MM.1S (cell line): Measurements from ENCODE around the gene ABCA9.

Experiments
- DNase-seq: peaks from one replicate; pipeline ENCODE4 v3.0.0-alpha.2; 2015
- H2AFZ ChIP-seq: fragments of 300-600 bp; sonication (generic); 2 replicates; pipeline ENCODE4 v1.6.0; 2016; ENCODE audit warnings: antibody characterized with exemption, low read length
- H3F3A ChIP-seq: fragments of 300-600 bp; sonication (generic); 2 replicates; pipeline ENCODE4 v1.6.1; 2016; ENCODE audit warnings: mild to moderate bottlenecking, antibody characterized with exemption, low read length, moderate library complexity, mixed read lengths; ENCODE audit not compliant: insufficient read depth
- H3K27ac ChIP-seq: fragments of 300-600 bp; sonication (generic); 2 replicates; pipeline ENCODE4 v1.5.1; 2016; ENCODE audit warnings: mild to moderate bottlenecking, low read length
- H3K27me3 ChIP-seq: fragments of 300-600 bp; sonication (generic); replicated peaks from 2 replicates; pipeline ENCODE4 v1.6.0; 2016; ENCODE audit warnings: low read length; ENCODE audit not compliant: insufficient read depth
- H3K36me3 ChIP-seq: fragments of 300-600 bp; sonication (generic); replicated peaks from 2 replicates; pipeline ENCODE4 v1.6.1; 2016; ENCODE audit warnings: mild to moderate bottlenecking, low read length, mixed read lengths; ENCODE audit not compliant: insufficient read depth
- H3K4me1 ChIP-seq: fragments of 300-600 bp; sonication (generic); 2 replicates; pipeline ENCODE4 v1.6.1; 2016; ENCODE audit warnings: low read length, mixed read lengths
- H3K4me2 ChIP-seq: fragments of 300-600 bp; sonication (generic); 2 replicates; pipeline ENCODE4 v1.6.0; 2016; ENCODE audit warnings: low read depth, low read length
- H3K4me3 ChIP-seq: fragments of 300-600 bp; sonication (generic); 2 replicates; pipeline ENCODE4 v1.5.1; 2016; ENCODE audit warnings: low read length, mixed read lengths
- H3K79me2 ChIP-seq: fragments of 300-600 bp; sonication (generic); 2 replicates; pipeline ENCODE4 v1.6.1; 2016; ENCODE audit warnings: mixed run types, low read length, mixed read lengths
- H3K9ac ChIP-seq: fragments of 300-600 bp; sonication (generic); 2 replicates; pipeline ENCODE4 v1.6.1; 2016; ENCODE audit warnings: low read length, mixed read lengths
- H3K9me2 ChIP-seq: fragments of 300-600 bp; sonication (generic); replicated peaks from 2 replicates; pipeline ENCODE4 v1.6.1; 2016; ENCODE audit warnings: mild to moderate bottlenecking, low read length, mixed read lengths; ENCODE audit not compliant: insufficient read depth
- H3K9me3 ChIP-seq: fragments of 300-600 bp; sonication (generic); replicated peaks from 2 replicates; pipeline ENCODE4 v1.6.1; 2016; ENCODE audit warnings: mild to moderate bottlenecking, low read length, mixed read lengths; ENCODE audit not compliant: insufficient read depth
- H4K20me1 ChIP-seq: fragments of 300-600 bp; sonication (generic); 2 replicates; pipeline ENCODE4 v1.6.1; 2016; ENCODE audit warnings: mild to moderate bottlenecking, low read length, moderate library complexity, mixed read lengths; ENCODE audit not compliant: insufficient read depth
- CTCF ChIP-seq: fragments of 300-600 bp; sonication (generic); IDR thresholded peaks from 2 replicates; pipeline ENCODE4 v1.5.1; 2016; ENCODE audit warnings: antibody characterized with exemption, low read length, mixed read lengths
- EZH2 ChIP-seq: fragments of 300-600 bp; sonication (generic); optimal IDR thresholded peaks from 2 replicates; pipeline ENCODE3; 2017; ENCODE audit warnings: low read depth, mild to moderate bottlenecking, antibody characterized with exemption, low read length, mixed read lengths
- EZH2phosphoT487 ChIP-seq: fragments of 300-600 bp; sonication (generic); IDR thresholded peaks from 2 replicates; pipeline ENCODE4 v1.6.1; 2018; ENCODE audit warnings: antibody characterized with exemption, low read length

Gene ABCA9

DNA sequence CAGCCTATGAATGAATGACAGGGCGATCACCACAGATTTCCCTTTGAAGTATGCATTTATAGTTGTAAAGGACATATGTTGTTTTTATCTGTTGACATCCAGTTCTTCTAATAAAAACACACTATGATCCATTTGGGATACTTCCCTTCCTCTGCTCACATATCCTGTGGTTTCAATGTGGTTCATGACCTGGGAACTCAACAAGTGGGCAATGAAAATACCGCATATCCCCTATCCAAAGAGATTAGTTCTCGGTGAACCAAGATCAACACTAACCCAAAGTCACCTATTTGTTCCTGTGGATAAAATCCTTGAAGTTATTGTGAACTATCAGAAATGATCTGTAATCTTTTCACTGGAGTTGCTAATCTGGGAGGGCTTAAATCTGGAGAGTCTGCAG, 121.5 kb downstream of the ABCA9 start:
- H3K4me1 ChIP-seq: no peaks in the 10 kb centered on the region
- no peaks in the 10 kb centered on the region for H3K9me3 ChIP-seq
- H3F3A ChIP-seq: no peaks in the 10 kb centered on the region
- no peak overlapping the region for H2AFZ ChIP-seq
- H3K9ac ChIP-seq: no peak overlapping the region
- no peaks in the 10 kb centered on the region for H4K20me1 ChIP-seq
- no peaks in the 10 kb centered on the region for H3K79me2 ChIP-seq
- TF ChIP-seq EZH2phosphoT487 (no peak), EZH2 (no peak), CTCF (no peak)
- no peaks in the 10 kb centered on the region for H3K27me3 ChIP-seq
- H3K27ac ChIP-seq: no peak overlapping the region
- H3K4me2 ChIP-seq: no peak overlapping the region
- no peak for DNase-seq
- H3K4me3 ChIP-seq: no peak overlapping the region
- H3K9me2 ChIP-seq: no peaks in the 10 kb centered on the region
- no peaks in the 10 kb centered on the region for H3K36me3 ChIP-seq

- Histone ChIP-seq H3K36me3 (no peaks in the 10 kb centered on the region), H4K20me1 (no peaks in the 10 kb centered on the region), H3K4me3 (no peak overlapping the region), H3K4me1 (no peaks in the 10 kb centered on the region), H3K27me3 (no peaks in the 10 kb centered on the region), H3K27ac (no peak overlapping the region), H3K4me2 (no peak overlapping the region), H3K9me2 (no peaks in the 10 kb centered on the region), H3K9ac (no peak overlapping the region), H2AFZ (no peak overlapping the region), H3K79me2 (no peaks in the 10 kb centered on the region), H3K9me3 (no peaks in the 10 kb centered on the region), H3F3A (no peaks in the 10 kb centered on the region)
- no peak for DNase-seq
- TF ChIP-seq EZH2 (no peak), EZH2phosphoT487 (no peak), CTCF (no peak)
Measured at GRCh38 chr17:68937890-68938514, 122.7 kb downstream of the ABCA9 start.

GRCh38 chr17:68927516-68927915, 133.2 kb downstream of the ABCA9 start:
- Histone ChIP-seq H3K79me2 (no peaks in the 10 kb centered on the region), H3K27ac (no peak overlapping the region), H3K9me3 (no peaks in the 10 kb centered on the region), H3K9me2 (no peaks in the 10 kb centered on the region), H3F3A (no peaks in the 10 kb centered on the region), H4K20me1 (no peaks in the 10 kb centered on the region), H3K9ac (no peak overlapping the region), H3K4me1 (no peaks in the 10 kb centered on the region), H2AFZ (no peak overlapping the region), H3K4me3 (no peak overlapping the region), H3K36me3 (no peaks in the 10 kb centered on the region), H3K4me2 (no peak overlapping the region), H3K27me3 (no peaks in the 10 kb centered on the region)
- DNase-seq: no peak
- TF ChIP-seq CTCF (no peak), EZH2phosphoT487 (no peak), EZH2 (no peak)
